PC-3 (cell line): ENCODE data around the gene MRI1. TPM values are rescaled to one million over a fixed set of nuclear protein-coding genes. Genes with fewer than 3 reads are reported as not detected.

Experiments used
- ATAC-seq: fragments of 200-7000 bp; cut with Tn5 transposase; 2 replicates; pipeline ENCODE4 v1.9.1; 2020; ENCODE audit warnings: mild to moderate bottlenecking, moderate library complexity
- BruUV-seq: library from RNA; stranded (reverse); fragments of 400-500 nt; replicated peaks from 2 replicates; lab custom pipeline; 2021; lab: Mats Ljungman, UMichigan
- CTCF ChIA-PET: fragments of 300-600 bp; sonication (Branson Sonifier 250); formaldehyde crosslinking; loops from one replicate; lab custom pipeline; 2022; ENCODE audit warnings: antibody characterized with exemption; lab: Charles Lee
- POLR2A ChIA-PET: fragments of 300-600 bp; sonication (Branson Sonifier 250); formaldehyde crosslinking; loops from one replicate; lab custom pipeline; 2022; ENCODE audit warnings: antibody characterized with exemption; ENCODE audit not compliant: unreplicated experiment; lab: Charles Lee
- DNase-seq: peaks from one replicate; pipeline ENCODE4 v3.0.0-alpha.2; 2015
- H2AFZ ChIP-seq: fragments of 300-600 bp; sonication (generic); 2 replicates; pipeline ENCODE4 v1.6.0; 2016; ENCODE audit warnings: antibody characterized with exemption, low read length
- H3F3A ChIP-seq: fragments of 300-600 bp; sonication (generic); one replicate; pipeline ENCODE4 v1.6.0; 2017; ENCODE audit warnings: antibody characterized with exemption, low read length, control low read depth, mild to moderate bottlenecking; ENCODE audit not compliant: unreplicated experiment
- H3K27ac ChIP-seq: fragments of 300-600 bp; sonication (generic); 2 replicates; pipeline ENCODE4 v1.5.1; 2016; ENCODE audit warnings: mild to moderate bottlenecking, low read length
- H3K27me3 ChIP-seq: fragments of 300-600 bp; sonication (generic); 2 replicates; pipeline ENCODE4 v1.6.1; 2016; ENCODE audit warnings: low read length, mixed read lengths
- H3K36me3 ChIP-seq: fragments of 300-600 bp; sonication (generic); 2 replicates; pipeline ENCODE4 v1.6.1; 2016; ENCODE audit warnings: low read depth, mixed run types, low read length, mixed read lengths
- H3K4me1 ChIP-seq: fragments of 300-600 bp; sonication (generic); 2 replicates; pipeline ENCODE4 v1.5.1; 2016; ENCODE audit warnings: low read length; ENCODE audit not compliant: insufficient read depth
- H3K4me2 ChIP-seq: fragments of 300-600 bp; sonication (generic); 2 replicates; pipeline ENCODE4 v1.6.0; 2016; ENCODE audit warnings: low read length
- H3K4me3 ChIP-seq: fragments of 300-600 bp; sonication (generic); 2 replicates; pipeline ENCODE4 v1.5.1; 2016; ENCODE audit warnings: mild to moderate bottlenecking, low read length, mixed read lengths
- H3K79me2 ChIP-seq: fragments of 300-600 bp; sonication (generic); 2 replicates; pipeline ENCODE4 v1.6.1; 2017; ENCODE audit warnings: low read length, mixed read lengths
- H3K9ac ChIP-seq: fragments of 300-600 bp; sonication (generic); 2 replicates; pipeline ENCODE4 v1.6.0; 2016; ENCODE audit warnings: mild to moderate bottlenecking, low read length
- H3K9me2 ChIP-seq: fragments of 300-600 bp; sonication (generic); replicated peaks from 2 replicates; pipeline ENCODE4 v1.6.1; 2016; ENCODE audit warnings: mixed run types, low read length, mixed read lengths
- H3K9me3 ChIP-seq: fragments of 300-600 bp; sonication (generic); 2 replicates; pipeline ENCODE4 v1.6.1; 2016; ENCODE audit warnings: low read length, mixed read lengths
- H4K20me1 ChIP-seq: fragments of 300-600 bp; sonication (generic); 2 replicates; pipeline ENCODE4 v1.6.1; 2016; ENCODE audit warnings: low read length, mixed read lengths
- CTCF ChIP-seq: fragments of 300-600 bp; sonication (generic); conservative IDR thresholded peaks from 2 replicates; pipeline ENCODE4 v1.5.1; 2017; ENCODE audit warnings: antibody characterized with exemption, low read depth, mild to moderate bottlenecking, low read length
- EZH2 ChIP-seq: fragments of 300-600 bp; sonication (generic); IDR thresholded peaks from one replicate; pipeline ENCODE4 v1.6.1; 2017; ENCODE audit warnings: antibody characterized with exemption, mild to moderate bottlenecking, low read length; ENCODE audit not compliant: unreplicated experiment
- EZH2phosphoT487 ChIP-seq: fragments of 300-600 bp; sonication (generic); IDR thresholded peaks from 2 replicates; pipeline ENCODE4 v1.6.1; 2018; ENCODE audit warnings: mild to moderate bottlenecking, antibody characterized with exemption, low read length, borderline replicate concordance
- intact Hi-C: fragments of 100-400 bp; cut with micrococcal nuclease; formaldehyde crosslinking; loops from 2 replicates; pipeline ENCODE4 v1.9.0; 2023
- total RNA-seq: library from RNA; depleted of rRNA; stranded (reverse); fragments of >200 nt; gene quantifications from 2 replicates; pipeline ENCODE4 v1.2.3, GENCODE V29; 2014

The MRI1 gene
- total RNA-seq, 1 experiment from 2014 or later: 85.2 TPM

- TF ChIP-seq EZH2 (no peak), EZH2phosphoT487 (no peak), CTCF (no peak)
- POLR2A ChIA-PET: no interaction called here
- ATAC-seq (no peak), DNase-seq (no peak)
- Histone ChIP-seq H3K36me3 (peaks cover 37% of the 10 kb centered on the region), H4K20me1 (no peaks in the 10 kb centered on the region), H3K9me3 (no peaks in the 10 kb centered on the region), H3K4me1 (no peaks in the 10 kb centered on the region), H3K9me2 (no peaks in the 10 kb centered on the region), H3K4me3 (no peak overlapping the region), H3K79me2 (no peaks in the 10 kb centered on the region), H2AFZ (no peak overlapping the region), H3K4me2 (no peak overlapping the region), H3K27me3 (no peaks in the 10 kb centered on the region), H3K27ac (no peak overlapping the region), H3K9ac (no peak overlapping the region), H3F3A (no peaks in the 10 kb centered on the region)
- CTCF ChIA-PET: interaction anchor here (0.6 kb wide), 1 partner anchor 250 kb away, joined by 4 read pairs; no protein-coding TSS in a partner anchor
- intact Hi-C loops: no loop called here
- no TSS peak for BruUV-seq
Observed at GRCh38 chr19:13808856-13809255, 44.5 kb downstream of the MRI1 start.

- Histone ChIP-seq H3K9me2 (no peaks in the 10 kb centered on the region), H3K27me3 (no peaks in the 10 kb centered on the region), H3K4me2 (no peak overlapping the region), H3F3A (no peaks in the 10 kb centered on the region), H3K36me3 (peaks cover 20% of the 10 kb centered on the region), H3K27ac (no peak overlapping the region), H2AFZ (no peak overlapping the region), H3K79me2 (no peaks in the 10 kb centered on the region), H3K4me3 (no peak overlapping the region), H3K9ac (no peak overlapping the region), H4K20me1 (no peaks in the 10 kb centered on the region), H3K4me1 (no peaks in the 10 kb centered on the region), H3K9me3 (no peaks in the 10 kb centered on the region)
- intact Hi-C loops: no loop called here
- POLR2A ChIA-PET: no interaction called here
- BruUV-seq: no TSS peak
- DNase-seq (no peak), ATAC-seq (no peak)
- CTCF ChIA-PET: interaction anchor here (0.6 kb wide), 1 partner anchor 9 kb away, joined by 3 read pairs; no protein-coding TSS in a partner anchor
- TF ChIP-seq CTCF (no peak), EZH2 (no peak), EZH2phosphoT487 (no peak)
Observed at GRCh38 chr19:13812544-13812943, 48.2 kb downstream of the MRI1 start.

- H3K27ac ChIP-seq: no peak overlapping the region
- POLR2A ChIA-PET: no interaction called here
- H3K9me2 ChIP-seq: no peaks in the 10 kb centered on the region
- no peaks in the 10 kb centered on the region for H3K9me3 ChIP-seq
- H3K27me3 ChIP-seq: no peaks in the 10 kb centered on the region
- no peak overlapping the region for H2AFZ ChIP-seq
- ATAC-seq: no peak
- no peak overlapping the region for H3K4me3 ChIP-seq
- DNase-seq: no peak
- H3F3A ChIP-seq: no peaks in the 10 kb centered on the region
- peaks cover 14% of the 10 kb centered on the region for H3K36me3 ChIP-seq
- TF ChIP-seq EZH2phosphoT487 (no peak), EZH2 (no peak)
- no peaks in the 10 kb centered on the region for H3K79me2 ChIP-seq
- H3K4me2 ChIP-seq: no peak overlapping the region
- no peak overlapping the region for H3K9ac ChIP-seq
- intact Hi-C loops: no loop called here
- CTCF ChIA-PET: no interaction called here
- H3K4me1 ChIP-seq: no peaks in the 10 kb centered on the region
- no TSS peak for BruUV-seq
- H4K20me1 ChIP-seq: no peaks in the 10 kb centered on the region
Observed at GRCh38 chr19:13813147-13813546, 48.8 kb downstream of the MRI1 start.
